NCI-H2227 (cell line): ENCODE measurements around the gene ZNF277.
"Not testable (repeated sequence)": the region's sequence is repeated elsewhere in the genome, so short reads cannot be mapped to it uniquely, and the experiment has no call there.

Experiments used
- DNase-seq: peaks from one replicate; lab custom pipeline; 2025; ENCODE audit not compliant: unreplicated experiment; lab: John Stamatoyannopoulos, UW

Gene ZNF277

DNA sequence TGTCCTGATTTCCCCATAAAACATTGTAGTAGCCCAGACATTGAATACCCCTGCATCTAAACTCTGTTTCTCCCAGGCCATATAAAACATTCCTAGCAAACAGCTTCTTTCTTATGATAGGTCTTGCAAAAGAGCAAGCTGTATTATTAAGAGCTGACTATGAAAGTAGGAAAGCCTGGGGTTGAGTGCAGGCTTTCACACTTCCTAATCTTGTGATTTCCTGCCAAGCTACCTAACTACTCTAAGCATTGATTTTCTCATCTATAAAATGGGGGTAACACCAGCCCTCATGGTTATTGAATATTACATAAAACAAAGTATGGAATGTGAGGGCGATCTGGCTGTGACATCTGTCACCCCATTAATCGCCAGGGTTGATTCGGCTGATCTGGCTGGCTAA, 81.8 kb downstream of the ZNF277 start:
- no peak for DNase-seq

DNA sequence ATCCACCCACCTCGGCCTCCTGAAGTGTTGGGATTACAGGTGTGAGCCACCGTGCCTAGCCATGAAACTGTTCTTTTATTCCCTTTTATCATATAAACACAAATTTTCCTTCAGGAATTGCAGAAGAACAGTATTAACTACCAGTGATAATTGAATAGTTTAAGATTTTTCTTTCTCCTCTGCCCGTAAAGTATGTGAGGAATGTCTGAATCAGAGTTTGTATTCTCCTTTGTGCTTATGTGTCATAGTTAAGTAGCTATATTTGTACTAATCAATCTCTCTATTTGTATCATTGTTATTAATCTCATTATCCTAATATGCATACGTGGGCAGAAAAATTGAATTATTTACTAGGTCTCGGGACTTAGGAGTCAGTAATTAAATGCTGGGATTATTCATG, 83.6 kb downstream of the ZNF277 start:
- DNase-seq = no peak

- no peak for DNase-seq
Observed at GRCh38 chr7:112292162-112292561, 85.7 kb downstream of the ZNF277 start.

DNA sequence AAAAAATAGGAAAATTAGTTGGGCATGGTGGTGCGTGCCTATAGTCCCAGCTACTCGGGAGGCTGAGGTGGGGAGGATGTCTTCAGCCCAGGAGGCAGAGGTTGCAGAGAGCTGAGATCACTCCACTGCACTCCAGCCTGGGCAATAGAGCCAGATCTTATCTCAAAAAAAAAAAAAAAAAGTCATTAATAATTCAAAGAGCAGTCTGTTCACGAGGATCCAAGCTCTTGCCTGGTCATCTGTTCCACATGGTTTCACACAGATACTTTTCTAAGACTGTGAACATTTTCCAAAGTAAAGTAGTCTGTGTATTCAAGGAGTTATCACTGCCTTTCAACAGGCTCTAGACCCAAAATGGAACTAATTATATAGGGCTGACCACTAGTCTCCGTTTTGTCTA, 86.9 kb downstream of the ZNF277 start:
- no peak for DNase-seq

- DNase-seq = no peak
Observed at GRCh38 chr7:112296432-112296831, 89.9 kb downstream of the ZNF277 start.

- DNase-seq = no peak
Observed at GRCh38 chr7:112297681-112298080, 91.2 kb downstream of the ZNF277 start.

GRCh38 chr7:112298543-112299100, 92.1 kb downstream of the ZNF277 start:
- DNase-seq = no peak

DNA sequence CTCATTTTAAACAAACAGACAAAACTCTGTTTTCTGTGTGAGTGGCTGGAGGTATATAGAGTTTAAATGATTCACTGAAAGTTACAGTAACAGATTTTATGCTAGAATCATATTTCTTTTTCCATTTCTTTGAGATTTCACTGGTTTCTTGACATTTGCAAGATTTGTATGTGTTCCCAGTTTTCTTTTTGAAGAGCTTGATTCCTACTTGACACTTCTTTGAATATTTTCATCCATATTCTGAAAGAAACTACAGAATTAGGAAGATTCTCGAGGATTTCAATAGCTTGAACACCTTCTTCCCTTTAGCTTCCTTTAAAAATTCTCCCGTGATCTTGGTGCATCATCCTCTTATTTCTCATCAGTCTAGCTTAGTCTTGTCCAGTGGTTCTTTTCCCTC, 93.6 kb downstream of the ZNF277 start:
- no peak for DNase-seq

GRCh38 chr7:112300831-112301407, 94.4 kb downstream of the ZNF277 start:
- DNase-seq = no peak

DNA sequence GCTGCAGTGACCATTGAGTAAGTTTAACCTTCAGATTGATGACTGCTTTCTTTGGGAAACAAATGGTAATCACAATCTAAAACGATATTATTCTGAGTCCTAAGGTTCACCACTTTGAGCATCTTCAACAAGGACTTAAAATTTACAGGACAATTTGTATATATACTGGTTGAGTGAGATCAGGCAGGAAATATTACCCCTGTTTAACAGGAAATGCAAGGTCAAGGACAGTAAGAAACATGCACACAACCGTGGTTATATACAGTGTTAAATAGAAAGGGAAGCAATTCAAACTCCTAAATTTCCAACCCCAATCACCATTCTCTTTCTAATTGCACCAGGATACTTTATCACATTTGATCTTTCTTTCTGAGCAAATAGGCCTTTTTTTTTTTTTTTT, 96.1 kb downstream of the ZNF277 start:
- DNase-seq = no peak

GRCh38 chr7:112306903-112307302, 100.4 kb downstream of the ZNF277 start:
- no peak for DNase-seq

DNA sequence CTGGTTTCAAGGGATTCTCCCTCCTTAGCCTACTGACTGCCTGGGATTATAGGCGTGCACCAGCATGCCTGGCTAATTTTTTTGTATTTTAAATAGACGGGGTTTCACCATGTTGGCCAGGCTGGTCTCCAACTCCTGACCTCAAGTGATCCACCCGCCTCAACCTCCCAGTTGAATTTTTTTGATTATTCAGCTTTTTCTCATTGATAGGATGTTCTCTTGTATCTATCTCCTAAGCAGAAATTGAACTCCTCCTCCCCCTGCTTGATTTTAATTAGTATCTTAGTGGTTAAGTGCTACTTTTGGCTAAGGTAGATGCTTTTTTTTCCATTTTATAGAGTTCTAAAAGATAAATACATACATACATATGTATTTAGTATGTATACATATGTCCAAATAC, 101.0 kb downstream of the ZNF277 start:
- DNase-seq = no peak

- DNase-seq = no peak
Observed at GRCh38 chr7:112308974-112309373, 102.5 kb downstream of the ZNF277 start.

GRCh38 chr7:112316803-112317202, 110.3 kb downstream of the ZNF277 start:
- not testable (repeated sequence) for DNase-seq

GRCh38 chr7:112322070-112322469, 115.6 kb downstream of the ZNF277 start:
- DNase-seq = no peak

DNA sequence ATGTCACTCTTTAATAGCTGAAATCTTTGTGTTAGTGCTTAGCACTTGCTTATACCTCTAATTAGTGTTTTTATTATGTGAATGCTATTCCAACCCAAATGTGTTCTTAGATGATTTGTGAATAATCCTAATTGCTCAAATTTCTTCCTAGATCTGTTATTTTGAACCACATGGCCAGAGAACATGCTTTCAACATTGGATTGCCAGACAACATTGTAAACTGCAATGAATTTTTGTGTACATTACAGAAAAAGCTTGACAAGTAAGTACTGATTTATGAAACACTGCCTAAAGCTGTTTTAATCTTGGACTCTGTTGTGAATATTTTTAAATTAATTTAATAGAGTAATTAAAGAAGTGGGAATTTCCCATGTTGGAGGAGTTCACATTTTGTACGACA, 121.1 kb downstream of the ZNF277 start:
- no peak for DNase-seq

DNA sequence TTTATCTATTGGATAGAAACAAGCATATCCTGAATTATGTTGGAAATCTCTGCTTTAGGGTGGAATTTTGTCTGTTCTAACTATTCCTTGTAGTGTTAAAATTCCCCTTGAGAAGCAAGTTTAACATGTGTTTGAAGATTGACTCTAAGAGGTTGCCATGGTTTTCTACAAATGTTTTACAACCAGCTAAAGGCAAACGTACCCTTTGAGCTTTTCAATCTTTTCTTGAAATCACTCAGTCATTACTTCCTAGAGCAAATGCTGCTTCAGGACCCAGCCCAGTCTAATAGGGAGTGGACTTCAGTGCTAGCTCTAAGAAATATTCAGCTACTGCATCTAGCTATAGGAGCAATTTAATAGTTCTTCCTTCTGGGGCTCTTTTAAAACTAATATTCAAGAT, 125.0 kb downstream of the ZNF277 start:
- no peak for DNase-seq

GRCh38 chr7:112334366-112334765, 127.9 kb downstream of the ZNF277 start:
- DNase-seq = no peak

GRCh38 chr7:112336261-112336660, 129.8 kb downstream of the ZNF277 start:
- no peak for DNase-seq

GRCh38 chr7:112336936-112337576, 130.6 kb downstream of the ZNF277 start:
- no peak for DNase-seq

- no peak for DNase-seq
Observed at GRCh38 chr7:112337892-112338291, 131.4 kb downstream of the ZNF277 start.

DNA sequence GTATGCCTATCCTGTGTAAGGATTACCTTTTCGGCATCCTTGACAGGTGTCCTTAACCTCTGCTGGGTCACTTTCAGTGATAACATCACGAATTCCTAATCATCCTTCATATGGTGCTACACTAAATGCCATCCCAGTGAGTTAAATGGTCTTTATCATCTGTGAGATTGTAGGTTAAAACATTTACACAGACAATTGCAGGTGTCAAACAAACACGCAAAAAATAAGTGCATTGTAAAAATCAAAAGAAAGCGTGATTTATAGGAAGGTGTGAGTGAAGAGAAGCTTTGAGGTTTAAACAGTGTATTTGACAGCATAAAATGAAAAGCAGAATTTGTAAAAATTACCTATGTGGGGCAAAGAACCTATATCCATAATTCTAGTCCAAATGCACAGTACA, 132.3 kb downstream of the ZNF277 start:
- no peak for DNase-seq

- DNase-seq = no peak
Observed at GRCh38 chr7:112341464-112341863, 135.0 kb downstream of the ZNF277 start.
